IPS DF 19.7 (cell line): ENCODE results near the gene PRCC.

Experiments used
- DNase-seq: peaks from one replicate; pipeline ENCODE4 v3.0.0-alpha.2; 2013; ENCODE audit warnings: low read depth, low spot score

The PRCC gene, protein sequence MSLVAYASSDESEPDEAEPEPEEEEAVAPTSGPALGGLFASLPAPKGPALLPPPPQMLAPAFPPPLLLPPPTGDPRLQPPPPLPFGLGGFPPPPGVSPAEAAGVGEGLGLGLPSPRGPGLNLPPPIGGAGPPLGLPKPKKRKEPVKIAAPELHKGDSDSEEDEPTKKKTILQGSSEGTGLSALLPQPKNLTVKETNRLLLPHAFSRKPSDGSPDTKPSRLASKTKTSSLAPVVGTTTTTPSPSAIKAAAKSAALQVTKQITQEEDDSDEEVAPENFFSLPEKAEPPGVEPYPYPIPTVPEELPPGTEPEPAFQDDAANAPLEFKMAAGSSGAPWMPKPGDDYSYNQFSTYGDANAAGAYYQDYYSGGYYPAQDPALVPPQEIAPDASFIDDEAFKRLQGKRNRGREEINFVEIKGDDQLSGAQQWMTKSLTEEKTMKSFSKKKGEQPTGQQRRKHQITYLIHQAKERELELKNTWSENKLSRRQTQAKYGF

DNA sequence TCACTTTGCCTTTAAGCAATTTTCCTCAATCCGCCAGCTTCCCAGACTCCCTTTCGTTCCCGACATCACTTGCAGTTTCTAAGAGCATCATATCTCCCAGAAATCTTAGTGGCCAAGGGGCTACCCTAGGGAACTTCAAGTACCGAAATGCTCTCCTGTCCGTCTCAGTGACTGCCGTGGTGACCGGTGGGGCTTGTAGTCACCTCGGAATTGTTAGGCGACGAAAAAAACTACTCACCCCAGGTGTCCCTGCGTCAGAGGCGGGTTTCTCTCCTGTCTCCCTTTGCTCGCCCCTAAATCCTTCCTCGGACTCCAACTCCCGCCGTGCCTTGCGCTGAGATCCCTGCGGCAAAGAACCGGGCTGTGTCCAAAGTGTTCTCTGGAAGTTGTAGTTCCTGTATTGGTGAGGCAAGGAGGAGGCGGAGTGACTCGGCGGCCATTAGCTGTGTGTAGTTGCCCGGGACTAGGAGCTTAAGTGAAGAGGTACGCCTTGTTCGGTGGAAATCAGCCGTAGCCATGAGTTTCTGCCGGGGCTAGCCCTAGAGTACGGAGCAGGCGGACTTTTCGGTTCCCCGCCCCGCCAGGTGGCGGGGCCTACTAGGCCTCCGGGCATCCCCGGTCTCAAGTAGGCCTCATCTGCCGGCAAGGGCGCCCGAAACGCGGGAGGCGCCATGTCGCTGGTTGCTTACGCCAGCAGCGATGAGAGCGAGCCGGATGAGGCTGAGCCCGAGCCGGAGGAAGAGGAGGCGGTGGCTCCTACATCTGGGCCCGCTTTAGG lies at the start of gene PRCC:
Gene PRCC (plus strand): TSS at position 435 of the 778 bp plus-strand sequence. CDS start 237 bp downstream, at position 672.
- DNase-seq: peak; percentile 100

DNA sequence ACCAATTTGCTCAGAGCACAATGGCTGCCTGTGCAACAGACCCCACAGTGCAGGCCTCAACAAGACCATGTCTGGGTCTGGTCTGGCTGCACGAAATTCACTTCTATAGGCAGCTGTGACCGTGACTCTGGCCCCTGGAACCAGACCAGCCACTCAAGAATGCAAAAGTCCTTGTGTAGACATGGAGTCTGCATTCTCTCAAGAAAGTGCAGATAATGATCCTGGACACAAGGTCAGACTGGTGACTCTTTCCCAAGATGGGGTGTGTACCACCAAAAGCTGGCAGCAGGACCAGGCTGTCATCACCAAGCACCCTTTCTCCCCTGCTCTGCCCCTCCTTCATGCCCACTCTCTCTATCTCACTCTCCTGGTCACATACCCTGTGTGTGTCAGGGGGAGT lies 46.2 kb upstream of the PRCC start:
- DNase-seq: no peak

DNA sequence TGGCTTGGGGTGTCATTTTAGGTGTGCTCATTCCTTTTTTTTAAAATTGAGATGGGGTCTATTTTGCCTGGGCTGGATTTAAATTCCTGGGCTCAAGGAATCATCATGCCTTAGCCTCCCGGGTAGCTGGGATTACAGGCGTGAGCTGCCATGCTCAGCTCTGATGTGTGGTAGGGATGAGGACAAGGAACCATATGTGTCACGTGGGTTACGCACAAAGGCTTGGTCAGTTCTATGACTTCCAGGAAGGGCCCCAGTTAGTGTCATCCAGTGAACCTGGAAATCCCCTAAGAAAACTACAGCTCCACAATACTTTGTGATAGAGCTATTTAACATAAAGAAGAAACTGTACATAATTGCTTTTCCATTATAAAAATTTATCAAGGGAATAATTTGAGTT lies 45.8 kb upstream of the PRCC start:
- DNase-seq: no peak

DNA sequence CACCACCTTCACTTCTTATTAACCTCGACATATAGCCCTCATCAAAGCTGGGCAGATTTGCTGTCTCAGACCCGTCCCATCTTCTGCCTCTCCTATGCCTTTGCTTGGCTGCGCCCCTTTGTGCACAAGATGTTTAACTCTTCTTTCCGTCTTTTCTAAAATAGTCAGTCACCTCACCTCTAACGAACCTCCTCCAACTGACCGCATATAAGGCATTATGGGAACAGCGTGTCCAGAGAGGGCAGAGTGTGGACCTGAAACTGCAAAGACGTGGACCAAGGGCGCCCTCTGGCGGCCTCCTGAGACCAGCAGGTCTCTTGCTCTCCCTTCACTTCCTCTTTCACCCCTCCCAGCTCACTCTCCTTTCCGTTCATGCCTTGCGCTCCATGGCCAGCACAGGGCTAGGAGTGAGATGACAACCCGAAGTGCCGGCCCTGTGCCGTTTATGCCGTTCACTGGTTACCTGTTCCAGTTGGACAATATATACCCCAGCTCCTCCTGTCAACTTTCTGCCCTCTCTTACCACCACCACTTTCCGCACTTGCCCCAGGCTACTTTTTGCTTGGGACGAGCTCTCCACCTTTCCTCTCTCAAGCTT lies 41.6 kb upstream of the PRCC start:
- no peak for DNase-seq

DNA sequence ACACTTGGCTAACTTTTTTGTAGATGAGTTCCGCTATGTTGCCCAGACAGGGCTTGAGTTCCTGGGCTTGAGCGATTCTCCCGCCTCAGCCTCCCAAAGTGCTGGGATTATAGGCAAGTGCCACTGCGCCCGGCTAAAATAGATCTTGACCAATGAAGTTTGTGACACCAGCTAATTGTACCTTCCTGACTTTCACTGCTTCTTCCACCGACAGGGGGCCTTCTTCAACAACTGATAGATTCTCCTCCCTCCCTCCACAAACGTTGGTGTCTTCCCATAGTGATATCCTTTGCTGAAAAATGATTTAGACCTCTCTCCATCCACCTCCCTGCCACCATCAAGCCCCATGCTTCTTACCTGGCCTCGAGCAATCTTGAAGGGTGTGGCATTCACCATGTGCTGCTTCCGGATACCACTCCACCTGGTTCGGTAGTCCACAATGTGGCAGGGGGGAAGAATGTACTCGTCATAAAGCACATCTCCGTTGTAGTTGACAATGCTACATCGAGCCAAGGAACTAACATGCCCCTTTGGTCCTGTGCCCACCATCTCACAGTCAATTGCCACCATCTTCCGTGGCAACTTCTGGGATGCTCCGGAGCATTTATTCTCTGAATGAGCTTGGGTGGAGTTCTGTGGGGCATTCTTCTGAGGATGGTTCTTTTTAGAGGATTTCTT lies 40.6 kb upstream of the PRCC start:
- DNase-seq: no peak

DNA sequence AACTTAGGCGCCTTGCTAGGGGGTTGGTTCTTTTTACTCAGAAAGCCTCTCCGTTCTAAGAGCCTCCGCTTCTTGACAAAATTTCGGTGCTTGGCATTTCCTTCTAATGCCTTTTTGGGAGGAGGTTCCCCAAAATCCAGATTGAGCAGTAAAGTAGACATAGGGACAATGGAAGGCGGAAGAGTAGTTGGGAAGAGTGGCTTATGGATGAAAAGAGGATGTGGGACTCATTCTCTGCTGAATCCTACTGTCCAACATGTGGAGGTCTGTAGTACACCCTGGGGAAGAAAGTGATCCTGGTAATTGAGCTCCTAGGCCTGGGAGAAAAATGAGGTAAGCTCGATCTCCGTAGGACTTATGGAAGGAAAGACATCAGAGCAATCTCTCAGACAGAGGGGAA lies 39.8 kb upstream of the PRCC start:
- no peak for DNase-seq

DNA sequence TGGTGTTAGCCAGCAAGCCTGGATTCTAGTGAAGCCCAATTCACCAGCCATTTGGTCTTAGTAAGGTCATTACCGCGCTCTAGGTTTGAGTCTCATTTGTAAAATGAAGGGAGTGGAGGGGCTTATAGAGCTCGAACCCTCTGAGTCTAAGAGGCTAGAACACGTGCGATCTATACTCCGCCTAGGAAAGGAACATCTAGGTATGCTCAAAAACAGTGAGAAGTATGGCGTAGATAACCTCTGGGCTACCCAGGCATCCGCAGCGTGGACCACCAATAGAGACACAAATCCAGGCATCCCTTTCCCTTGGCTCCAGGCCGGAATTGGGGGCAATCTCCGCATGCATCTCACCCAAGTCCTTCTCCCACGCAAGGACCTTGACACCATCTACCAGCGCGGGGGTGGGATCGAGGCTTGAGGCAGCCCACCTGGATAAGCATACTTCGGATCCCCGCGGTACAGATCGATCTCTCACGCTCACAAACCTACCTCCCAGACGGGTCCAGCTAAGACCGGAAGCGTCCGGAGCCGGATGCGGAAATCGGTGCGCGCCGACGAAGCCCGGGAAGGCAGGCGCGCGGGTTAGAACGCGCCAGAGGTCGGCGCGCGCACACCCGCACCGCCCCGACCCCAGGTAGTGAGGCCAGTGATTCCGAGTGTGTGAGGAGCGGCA lies 39.3 kb upstream of the PRCC start, which contains the start of gene METTL25B:
Gene METTL25B (plus strand): TSS at position 544 of the 673 bp plus-strand sequence. CDS start 636 bp downstream, outside the sequence.
- no peak for DNase-seq

DNA sequence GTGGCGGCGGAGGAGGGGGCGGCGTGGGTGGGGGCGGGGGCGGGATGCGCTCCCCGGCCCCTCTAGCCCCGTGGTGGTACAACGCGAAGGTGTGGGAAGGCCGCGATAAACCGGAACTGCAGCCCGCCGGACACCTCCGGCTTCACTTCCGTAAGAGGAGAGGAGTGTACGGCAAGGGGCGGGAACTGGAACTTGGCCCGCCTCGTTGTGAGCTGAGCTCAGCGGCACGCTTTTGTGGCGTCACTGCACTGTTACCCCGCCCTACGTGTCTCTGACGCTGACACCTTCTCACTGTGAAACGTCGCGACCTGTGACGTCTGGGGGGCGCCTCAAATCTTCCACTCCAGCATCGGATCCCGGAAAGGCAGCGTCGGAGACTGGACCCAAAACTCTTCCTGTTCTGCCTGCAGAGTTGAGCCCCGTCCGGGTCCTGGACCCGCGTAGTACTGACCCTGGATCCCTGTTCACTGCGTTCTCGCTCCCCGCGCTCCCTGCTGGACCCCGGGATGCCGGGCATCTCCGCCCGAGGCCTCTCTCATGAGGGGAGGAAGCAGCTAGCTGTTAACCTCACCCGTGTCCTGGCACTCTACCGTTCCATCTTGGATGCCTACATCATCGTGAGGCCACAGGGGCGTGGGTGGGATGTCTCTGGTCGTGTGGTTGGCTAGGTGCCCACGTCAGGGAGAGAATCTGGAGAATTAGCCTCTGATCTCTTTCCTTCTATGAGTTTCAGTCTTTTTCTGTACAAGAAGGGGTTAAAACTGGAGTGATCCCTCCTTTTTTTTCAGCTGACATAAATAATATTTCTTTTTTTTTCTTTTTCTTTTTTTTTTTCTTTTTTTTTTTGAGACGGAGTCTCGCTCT lies 38.5 kb upstream of the PRCC start, which contains the start of gene ISG20L2:
Gene ISG20L2 (minus strand): TSS at position 168 of the 864 bp plus-strand sequence. CDS start 1,114 bp downstream, outside the sequence.
- no peak for DNase-seq

DNA sequence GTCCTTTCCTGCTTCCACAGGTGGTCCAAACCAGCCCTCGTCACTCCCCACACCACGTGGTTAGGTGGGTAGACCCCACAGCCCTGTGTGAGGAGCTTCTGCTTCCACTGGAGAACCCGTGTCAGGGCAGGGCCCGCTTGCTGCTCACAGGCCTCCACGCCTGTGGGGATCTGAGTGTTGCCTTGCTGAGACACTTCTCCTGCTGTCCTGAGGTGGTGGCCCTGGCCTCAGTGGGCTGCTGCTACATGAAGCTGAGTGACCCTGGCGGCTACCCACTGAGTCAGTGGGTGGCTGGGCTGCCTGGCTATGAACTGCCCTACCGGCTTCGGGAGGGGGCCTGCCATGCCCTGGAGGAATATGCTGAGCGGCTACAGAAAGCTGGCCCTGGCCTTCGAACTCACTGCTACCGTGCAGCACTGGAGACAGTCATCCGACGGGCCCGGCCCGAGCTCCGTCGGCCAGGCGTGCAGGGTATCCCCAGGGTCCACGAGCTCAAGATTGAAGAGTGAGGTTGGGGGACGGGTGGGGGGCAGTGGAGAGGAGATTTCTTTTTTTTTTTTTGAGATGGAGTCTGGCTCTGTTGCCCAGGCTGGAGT lies 33.2 kb upstream of the PRCC start:
- no peak for DNase-seq

DNA sequence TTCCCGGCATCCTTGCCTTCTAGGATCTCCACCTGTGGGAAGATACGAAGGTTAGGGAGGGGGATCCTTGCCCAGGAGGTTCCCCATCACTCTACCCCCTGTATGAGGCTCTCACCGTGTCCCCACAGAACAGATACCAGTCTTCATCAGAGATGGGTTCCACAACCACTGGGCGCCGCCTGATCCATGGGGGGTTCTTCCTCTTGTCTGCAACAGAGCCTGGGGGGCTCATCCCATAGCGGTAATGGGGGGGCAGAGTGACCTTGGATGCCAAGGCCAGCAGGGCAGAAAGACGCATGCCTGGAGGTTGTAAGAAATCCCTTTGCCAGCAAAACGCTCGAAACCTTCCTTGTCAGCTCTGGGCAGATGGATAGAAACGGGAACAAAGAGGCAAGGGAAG lies 28.9 kb upstream of the PRCC start:
- no peak for DNase-seq

DNA sequence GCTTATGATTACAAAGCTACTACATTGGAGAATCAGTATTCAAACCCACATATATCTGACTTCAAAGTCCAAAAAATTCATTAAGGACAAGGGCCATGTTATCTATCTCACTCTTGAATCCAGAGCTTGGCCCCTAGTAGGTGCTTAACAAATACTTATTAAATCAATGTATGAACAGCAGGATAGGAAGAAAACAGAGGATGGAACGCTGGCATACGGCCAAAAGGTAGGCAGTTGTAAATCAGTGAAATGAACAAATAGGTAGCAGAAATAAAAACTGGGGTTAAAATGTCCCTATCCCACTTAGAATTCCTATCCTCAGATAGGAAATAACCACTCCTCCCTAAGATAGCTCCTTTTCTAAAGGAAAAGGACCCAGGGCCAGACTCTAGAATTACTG lies 28.4 kb upstream of the PRCC start:
- no peak for DNase-seq

DNA sequence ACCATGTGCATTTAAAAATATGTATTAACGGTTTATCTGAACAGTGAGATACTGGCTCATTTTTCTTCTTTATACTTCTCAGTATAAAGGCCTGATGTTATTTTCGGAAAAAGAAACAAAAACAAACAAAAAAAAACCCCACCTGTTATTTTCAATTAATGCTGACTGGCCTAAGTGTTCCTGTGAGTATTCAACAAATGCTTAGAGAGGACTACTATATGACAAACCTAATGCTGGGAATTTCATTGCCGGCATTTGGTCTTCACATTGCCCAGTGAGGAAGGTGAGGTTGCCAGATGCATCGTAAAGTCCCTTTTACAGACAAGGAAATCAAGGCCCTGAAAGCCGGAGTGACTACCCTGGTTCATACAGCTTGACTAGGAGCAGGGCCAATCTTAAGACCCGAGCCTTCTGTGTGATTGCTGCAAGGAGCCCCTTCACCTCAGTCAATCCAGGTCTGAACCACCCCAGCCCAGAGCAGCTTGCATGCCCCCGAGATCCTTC lies 27.0 kb upstream of the PRCC start:
- no peak for DNase-seq

DNA sequence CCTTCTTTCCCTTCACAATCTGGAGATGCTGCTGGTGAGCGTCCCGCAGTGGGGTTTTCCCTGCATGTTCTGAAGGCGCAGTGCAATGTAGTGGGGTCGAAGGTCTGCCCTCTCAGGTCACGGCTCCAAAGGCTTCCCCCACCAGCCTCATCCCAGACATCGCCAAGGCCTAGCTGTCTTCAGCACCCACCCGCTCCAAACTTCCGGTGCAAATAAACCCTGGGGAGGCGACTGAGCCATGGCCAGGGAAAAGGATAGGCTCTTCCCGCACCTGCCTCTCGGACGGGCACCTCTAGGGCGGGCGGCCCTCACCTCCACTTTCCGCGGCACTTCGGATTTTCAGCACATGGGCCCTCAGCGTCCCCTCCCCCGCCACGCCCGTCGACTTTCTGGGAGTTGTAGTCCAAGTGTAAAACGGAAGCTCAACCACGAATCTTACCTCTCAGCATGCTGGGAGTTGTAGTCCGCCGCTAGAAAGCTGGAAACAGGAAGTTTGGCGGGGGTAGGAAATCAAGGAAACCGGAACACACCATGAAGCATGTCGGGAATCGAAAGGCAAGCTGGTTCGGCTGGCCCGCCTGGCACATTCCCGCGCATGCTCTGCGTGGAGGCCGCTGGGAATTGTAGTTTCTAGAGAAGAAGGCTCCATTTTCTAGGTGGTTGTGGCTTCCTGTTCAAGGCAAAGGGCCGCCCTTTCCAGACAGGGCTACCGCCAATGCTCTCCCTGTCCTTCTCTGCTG lies 26.4 kb upstream of the PRCC start, which contains the start of gene MRPL24:
Gene MRPL24 (minus strand): TSS at position 348 of the 740 bp plus-strand sequence. CDS start 2,384 bp downstream, outside the sequence.
- DNase-seq: peak; percentile 100

DNA sequence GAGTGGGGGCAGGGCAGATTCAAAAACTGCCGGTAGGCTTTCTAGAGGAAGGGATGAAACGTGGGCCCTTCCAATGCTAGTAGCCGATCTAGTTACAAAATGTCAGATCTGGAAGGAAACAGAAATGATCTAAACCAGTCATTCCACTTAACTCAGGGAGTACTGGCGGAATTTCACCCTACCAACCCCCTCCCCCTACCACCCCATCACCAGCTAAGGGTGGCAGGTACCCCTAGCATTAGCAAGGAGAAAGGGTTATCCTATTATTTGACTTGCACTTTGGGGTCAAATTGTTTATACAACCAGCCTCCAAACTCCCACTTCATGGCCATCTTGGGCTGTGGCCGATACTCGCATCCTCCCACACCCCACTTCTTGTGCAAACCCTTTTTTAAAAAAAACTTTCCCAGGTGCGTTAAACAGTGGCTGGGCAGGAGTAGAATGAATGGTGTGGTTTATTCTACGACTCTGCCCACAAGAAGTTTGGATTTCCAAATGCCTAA lies 25.8 kb upstream of the PRCC start:
- DNase-seq: no peak

DNA sequence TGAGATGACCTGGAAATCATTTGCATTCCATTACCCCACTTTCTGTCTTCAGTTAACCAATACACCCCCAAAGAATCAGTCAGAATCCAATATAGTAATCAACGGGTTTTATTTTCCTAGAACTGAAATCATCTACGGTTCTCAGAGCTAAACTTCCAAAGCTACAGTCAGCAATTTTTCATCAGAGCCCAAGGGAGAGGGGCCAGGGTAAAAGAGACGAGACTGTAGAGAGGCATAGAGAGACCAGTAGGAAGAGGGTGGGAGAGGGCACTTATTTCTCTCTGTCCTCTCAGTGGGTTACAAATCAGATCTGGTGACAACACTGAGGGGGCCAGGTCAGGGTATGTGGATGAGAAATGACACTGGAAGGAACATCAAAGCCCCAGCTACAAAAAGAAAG lies 25.3 kb upstream of the PRCC start:
- DNase-seq: no peak

DNA sequence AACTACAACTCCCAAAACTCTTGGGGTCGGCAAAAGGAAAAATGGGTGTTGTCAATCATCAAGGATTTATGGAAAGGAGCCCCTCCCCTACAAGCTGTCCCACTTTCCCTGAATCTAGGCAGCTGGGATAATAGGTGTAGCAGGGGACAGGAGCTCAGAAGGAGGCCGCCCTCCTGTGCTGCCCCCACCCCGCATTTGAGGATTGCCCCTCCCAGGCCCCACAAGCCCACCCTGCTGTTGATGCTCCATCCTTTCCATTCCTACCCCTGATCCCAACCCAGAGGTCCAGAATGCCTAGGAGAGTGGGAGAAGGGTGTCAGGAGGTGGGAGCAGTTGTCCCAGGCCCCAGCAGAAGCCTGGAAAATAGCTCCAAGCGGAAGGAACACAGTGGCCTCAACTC lies 24.5 kb upstream of the PRCC start:
- DNase-seq: no peak

DNA sequence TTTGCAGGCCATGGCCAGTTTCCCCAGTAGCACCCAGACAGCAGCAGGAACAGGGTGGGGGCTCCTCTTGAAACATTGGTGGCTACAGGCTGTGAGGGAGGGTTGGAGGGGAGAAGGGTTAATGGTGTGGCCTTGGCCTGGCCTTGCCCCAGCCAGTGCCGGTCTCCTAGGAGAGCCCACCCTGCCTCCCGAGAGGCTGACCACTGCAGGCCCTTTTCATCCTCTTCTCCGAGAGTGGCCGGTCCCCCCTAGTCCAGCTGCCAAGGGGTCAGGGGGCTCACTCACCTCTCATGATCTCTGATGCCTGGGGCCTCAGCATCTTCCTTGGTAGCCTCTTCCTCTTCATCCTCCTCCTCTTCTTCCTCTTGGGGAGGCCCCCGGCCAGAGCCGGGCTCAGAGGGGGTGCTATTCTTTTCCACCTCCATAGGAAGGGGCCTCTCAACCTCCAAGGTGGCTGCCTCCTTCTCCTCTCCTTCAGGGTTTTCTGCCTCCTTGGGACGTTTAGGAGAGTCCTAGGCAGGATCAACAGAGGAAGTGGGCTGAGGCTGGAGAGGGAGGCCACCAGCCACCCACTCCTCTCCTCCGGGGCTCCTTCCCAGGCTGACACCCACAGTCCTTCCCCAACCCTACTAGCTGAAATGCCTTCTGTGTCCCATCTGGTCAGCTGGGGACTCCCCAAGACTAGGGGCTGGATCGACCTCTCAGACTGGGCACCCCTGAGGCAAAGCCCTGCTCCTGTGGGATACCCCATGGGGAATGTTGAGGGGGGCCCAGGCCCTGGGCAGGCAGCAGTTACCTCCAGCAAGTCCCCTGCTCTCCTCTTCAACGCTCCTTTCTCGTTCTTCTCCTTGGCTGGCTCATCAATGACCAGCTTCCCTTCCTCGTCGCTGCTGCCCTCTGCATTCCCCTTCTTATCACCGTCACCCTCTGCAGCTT lies 23.7 kb upstream of the PRCC start:
- no peak for DNase-seq
